NT2/D1 (cell line): Measurements from ENCODE around the gene FBXO28.

Experiments
- SUZ12 ChIP-seq: IDR thresholded peaks from 2 replicates; pipeline ENCODE4 v1.6.1; 2011; ENCODE audit not compliant: insufficient read length, insufficient read depth; ENCODE audit errors: extremely low read depth
- YY1 ChIP-seq: IDR thresholded peaks from 2 replicates; pipeline ENCODE4 v1.6.1; 2011; ENCODE audit not compliant: insufficient read length, insufficient read depth
- ZNF274 ChIP-seq: IDR thresholded peaks from 2 replicates; pipeline ENCODE4 v1.6.1; 2011; ENCODE audit warnings: mild to moderate bottlenecking, low read depth, low read length

- TF ChIP-seq SUZ12 = no peak
- TF ChIP-seq YY1 = no peak
- TF ChIP-seq ZNF274 = no peak
These were observed 57.0 kb downstream of the FBXO28 start for GRCh38 chr1:224170748-224171478.
